Hypothalamus (tissue), 51 donors: Measurements from ENCODE around the gene SGCA.

ENCODE experiments used
- DNase-seq, 51 donors: peaks; one replicate each; lab custom pipeline; 2025; lab: John Stamatoyannopoulos, UW

SGCA gene

DNA sequence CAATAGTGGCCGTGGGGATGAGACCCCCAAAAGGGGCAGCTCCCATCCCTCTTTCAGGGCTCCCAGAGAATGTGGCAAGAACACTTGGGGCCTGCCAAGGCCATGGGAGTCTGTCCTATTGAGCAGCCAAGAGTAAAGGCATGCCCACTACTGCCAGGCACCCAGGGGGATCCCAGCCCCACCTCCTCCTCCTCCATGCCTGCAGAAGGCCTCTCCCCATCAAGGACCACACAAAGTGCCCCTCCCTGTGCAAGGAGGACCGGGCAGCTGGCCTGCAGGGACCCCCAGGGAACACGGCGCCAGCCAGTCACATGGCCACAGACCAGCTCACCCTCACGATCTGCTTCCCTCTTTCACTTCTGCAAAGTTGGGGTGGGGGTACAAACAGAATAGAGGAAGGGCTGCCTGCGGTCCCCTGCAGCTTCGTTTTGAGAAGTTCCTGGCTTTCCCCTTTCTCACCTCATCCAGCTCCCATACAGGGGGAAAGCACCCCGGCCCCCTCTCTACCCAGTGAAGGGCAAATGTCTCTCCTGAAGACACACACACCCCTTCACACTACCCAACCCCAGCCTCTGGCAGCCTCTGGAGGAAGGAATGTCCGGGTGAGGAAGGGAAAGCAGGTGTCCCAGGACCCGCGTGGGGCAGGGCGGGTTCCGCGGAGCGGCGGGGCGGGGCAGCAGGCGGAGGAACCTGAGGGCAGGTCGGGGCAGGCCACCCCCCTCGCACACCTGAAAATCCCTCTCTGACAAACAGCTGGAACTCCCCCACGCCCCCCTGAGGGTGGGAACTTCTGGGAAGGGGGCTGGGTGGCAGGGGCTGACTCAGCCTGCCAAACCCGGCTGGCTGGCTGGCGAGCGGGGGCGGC lies 17.3 kb upstream of the SGCA start:
- DNase-seq = peak in 40 of 51 donors; percentile 24 to 81 (median 56)

DNA sequence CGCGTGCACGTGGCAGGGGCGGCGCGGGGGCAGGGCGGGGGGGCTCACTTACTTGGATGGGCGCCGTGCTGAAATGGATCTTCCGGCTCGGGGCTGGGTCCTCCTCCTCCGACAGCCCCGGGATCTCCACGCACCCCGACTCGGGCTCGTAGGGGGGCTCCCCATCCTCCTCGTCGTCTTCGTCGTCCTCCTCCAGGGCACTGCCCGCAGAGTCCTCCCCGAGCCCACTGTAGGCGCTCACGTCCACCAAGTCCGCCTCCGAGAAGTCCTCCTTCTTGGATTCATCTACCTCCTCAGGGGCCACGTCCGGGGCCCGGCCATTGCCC lies 16.8 kb upstream of the SGCA start:
- peak in 6 of 51 donors; percentile 16 to 65 (median 37) for DNase-seq

DNA sequence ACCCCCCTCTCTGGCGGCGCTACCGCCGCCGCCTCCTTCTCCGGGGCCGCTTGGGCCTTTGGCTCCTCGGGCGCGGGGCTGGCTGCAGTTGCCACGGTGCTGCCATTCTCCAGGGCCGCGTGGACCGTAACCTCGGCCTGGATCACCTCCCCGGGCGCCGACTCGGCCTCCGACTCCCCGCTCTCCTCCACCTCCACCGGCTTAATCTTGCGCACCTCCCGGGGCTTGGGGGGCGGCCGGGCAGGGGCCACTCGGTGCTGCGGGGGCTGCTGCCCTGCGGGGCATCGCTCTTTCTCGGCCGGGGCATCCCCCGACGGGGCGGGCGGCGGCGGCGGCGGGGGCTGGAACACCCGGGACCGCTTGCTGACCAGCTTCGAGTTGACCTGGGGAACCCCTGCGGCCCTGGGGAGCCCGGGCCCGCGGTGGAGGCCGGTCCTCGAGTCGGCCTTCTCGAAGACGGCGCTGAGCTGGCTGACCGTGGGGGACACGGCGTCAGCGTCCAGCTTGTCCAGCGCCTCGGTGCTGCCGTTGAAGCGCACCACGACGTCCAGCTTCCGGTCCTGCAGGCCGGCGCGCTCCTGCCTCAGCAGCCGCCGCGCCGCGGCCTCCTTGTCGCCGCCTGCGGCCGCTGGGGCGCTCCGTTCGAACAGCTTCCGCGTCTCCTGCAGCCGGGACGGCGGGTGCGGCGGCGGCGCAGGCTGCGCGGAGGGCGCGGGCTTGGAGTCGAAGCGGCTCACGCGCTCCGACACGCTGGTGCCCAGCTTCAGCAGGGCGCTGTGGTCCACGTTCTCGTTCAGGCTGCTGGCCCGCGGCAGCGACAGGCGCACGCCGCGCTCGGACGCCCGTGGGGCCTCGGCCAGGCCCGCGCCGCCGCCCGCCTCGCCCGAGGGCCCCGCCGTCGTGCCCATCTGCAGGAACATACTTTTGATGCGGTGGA lies 16.1 kb upstream of the SGCA start:
- peak in 17 of 51 donors; percentile 11 to 52 (median 32) for DNase-seq

DNA sequence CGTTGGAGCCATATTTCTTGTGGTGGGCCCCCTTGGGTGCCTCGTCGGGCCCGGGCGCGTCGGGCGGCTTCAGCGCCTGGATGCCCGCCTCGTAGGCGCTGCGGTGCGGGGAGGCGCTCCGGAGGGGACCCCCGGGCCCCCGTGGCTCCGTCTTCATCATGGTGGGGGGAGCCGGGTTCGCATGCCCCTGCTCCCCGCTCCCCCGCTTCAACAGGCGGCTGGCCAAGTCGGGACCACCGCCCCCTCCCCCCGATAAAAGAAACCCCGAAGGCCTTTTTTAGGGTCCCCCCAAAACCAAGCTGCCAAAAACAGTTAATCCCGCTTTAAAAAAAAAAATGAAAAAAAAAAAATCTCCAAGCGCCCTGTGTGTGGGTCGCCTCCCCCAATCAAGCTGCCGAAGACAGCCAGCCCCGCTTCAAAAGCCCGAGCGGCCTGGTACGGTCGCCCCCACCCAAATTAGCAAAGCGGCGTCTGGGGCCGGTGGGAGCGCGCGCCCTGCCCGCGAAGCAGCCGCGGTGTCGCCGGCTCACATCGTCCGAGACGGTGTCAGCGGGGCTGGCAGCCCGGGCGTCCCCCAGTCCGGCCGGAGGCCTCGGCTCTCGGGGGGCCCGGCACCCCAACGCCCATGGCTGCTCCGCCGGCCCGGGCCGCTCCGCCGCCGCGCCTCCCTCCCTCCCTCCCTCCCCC lies 15.3 kb upstream of the SGCA start, which contains the start of gene PPP1R9B:
Gene PPP1R9B (minus strand): TSS at position 324 of the 687 bp plus-strand sequence. CDS start 164 bp downstream, at position 160.
- DNase-seq = peak in 1 of 51 donors; percentile 52

DNA sequence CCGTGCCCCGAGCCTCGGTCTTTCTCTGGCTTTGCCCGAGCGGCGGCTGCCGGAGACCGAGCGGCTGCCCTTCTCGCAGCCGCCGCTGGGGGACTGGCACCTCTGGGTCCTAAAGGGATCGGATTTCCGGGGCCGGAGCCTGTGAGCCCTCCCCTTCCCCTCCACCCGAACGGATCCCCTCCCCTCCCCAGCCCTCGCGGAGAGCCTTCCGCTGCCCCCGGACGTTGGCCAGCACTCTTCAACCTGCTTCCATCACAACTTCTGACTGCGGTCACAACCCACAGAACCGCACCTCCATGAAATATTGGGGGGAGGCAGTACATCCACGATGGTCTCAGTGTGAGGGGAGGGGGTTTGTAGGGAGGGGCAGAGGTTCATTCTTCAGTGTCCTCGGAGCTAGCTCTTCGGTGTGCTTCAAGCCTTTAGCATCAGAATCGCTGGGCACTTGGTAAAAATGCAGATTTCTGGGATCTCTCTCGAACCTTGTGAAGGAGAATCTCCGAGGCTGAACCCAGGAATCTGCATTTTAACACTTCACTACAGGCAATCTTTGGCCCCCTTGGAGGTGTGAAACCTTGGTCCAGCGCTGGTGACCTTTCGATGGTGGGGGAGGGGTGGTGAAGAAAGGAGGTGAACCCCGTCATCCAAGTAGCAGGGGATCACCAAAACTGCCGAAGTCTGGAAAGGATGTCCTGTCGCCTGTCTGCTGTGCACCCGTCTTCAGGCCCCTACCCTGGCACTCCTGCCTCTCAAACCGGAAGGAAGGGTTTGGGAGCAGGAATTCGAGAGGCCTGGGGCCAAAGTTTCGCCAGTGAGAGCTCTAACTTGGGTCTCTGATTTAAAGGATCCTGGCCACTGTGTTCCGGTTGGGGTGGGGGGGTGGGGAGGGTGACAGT lies 14.5 kb upstream of the SGCA start:
- DNase-seq = peak; percentile 35 to 93 (median 83)

DNA sequence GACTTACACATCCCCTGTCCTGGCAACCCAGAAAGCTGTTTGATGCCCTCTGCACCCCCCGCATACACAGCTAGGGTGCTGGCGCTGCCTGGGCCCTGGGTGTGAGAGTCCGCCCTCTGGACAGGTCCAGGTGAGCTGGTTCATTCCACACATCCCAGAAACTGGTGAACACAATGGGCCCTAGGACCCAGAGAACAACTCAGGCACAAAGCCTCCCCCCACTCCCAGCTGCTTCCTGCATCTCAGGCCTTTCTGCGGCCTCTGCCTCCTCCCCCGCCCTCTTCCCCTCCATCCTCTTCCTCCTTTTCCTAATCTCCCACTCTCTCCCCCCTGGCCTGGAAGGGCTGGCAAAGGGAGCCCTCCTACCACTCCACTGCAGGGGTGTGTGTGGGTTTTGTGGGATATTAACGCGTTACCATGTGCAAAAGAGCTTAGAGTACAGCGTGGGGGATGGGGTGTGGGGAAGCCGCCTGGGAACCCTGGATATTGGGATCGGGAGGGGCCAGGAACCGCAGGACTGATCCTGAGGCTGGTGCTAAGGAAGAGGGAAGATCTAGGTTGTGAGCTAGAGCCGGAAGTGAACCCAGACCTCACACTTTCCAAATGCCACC lies 13.8 kb upstream of the SGCA start:
- peak; percentile 46 to 94 (median 82) for DNase-seq

DNA sequence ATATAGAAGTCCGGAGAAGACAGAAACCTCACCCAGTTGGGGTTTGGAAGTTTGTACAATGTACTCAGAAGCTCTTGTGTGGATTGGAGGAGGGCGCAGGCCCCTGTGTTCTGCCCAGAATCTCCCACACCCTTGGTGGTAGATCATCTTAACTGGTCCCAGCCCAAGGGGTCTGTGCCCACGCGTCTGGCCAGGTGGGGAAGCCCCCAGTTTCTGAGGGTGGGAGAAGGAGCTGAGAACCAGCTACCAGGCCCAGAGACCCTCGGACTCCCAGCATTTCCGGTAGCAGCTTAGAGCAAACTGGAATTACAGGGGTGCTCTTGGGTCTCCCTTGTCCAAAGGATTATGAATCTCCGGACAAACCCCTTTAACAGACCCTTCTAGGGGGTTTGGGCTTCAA lies 13.1 kb upstream of the SGCA start:
- DNase-seq = no peak

DNA sequence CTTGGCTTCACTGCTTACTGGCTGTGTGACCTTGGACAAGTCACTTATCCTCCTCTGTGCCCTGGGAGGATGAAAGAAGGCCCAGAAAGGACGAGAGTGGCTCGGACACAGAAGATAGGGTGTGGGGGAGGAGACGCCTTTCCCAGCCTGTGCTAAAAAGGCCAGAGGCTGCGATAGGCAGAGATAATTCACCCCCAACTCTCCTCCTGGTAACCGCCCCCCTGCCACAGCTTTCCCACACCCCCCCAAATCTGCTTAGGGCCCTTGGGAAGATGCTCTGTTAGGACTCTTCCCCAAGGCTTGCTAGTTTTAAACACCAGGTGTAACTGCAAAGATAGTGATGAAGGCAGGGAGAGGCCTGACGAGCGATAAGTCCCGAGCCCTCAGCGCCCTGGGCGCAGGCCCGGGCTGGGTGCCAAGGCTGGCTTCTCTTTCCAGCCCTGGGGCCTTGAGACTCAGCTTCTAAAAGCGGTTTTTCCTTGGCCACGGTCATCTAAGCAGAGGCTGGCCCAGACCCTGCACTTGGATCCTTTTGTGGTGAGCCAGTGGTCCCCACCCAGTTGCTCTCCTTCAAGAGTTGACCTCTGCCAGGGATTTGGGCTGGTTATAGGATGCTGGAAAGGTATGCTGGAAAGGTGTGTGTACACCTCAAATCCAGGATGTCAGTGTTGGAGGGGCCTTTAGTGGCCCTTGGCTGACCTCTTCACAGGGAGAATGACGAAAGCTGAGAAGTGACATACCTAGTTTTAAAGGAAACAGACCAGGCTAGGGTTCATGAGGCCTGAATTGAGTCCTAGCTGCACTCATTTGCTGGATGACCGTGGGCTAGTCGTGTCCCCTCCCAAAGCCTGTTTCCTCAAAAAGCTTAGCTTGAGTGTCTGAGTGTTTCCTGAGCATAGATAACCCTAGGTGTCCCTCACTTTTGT lies 11.9 kb upstream of the SGCA start:
- peak in 6 of 51 donors; percentile 11 to 29 (median 16) for DNase-seq

DNA sequence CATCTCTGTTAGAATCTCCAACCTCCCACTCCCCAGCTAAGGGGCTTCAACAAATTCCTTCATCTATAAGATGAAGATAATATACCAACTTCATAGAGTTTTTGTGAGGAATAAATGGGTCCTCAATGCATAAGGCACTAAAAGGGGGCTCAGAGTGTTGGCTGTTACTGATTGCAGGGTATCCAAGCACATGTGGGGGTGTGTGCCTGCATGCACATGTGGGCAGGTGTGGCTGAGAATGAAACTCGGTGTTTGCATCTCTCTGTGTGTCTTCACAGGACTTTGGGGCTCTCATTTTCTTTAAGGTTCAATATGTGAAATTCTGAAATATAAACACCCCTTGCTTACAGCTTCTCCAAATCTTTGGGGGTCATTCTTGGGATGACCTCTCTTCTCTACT lies 11.2 kb upstream of the SGCA start:
- no peak for DNase-seq

DNA sequence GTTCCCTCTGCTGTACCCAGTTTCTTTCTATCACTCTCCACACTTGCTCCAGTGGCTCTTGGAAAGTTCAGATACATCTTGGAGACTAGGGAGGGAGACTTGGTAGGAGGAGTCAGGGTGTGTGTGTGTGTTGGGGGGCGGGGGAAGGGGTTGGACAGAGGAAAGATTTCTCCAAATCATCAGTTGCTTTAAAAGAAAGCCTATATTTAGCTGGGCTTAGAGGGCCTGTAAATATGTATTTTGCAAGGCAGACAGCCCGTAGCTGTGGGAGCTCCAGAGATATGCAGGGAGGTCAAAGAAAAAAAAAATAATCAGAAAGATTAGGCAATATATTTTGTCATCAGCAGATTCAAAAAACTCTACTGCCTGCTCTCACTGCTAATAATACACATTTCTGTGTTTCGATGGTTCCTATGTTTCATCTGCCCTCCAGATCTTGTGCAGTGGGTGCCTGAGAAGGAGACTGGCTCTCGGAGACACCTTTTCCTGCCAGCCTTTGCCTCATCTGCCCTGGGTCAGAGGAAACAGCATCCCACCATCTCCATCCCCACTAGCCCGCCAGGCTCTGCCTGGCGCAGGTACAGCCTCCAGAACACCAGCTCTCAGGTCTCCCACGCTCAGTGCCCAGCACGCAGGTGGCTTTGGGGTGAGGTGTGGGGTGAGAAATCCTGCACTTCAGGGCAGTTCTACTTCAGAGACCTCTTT lies 10.5 kb upstream of the SGCA start:
- no peak for DNase-seq

DNA sequence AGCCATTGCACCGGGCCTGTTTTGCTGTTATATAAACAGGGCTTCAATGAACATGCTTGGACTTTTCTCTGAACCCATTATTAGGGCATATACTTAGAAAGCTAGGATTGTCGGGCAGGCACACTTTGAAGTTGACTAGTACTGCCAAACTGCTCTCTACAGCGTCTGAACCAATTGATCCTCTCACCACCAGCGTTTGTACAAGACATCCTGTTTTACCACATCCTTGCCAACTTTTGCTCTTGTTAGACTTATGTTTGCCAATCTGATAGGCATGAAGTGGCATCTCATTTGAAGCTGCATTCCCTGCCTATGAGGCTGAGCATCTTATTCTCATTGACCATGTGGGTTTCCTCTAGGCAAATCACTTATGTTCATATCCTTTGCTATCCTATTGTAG lies 7.9 kb upstream of the SGCA start:
- no peak for DNase-seq

DNA sequence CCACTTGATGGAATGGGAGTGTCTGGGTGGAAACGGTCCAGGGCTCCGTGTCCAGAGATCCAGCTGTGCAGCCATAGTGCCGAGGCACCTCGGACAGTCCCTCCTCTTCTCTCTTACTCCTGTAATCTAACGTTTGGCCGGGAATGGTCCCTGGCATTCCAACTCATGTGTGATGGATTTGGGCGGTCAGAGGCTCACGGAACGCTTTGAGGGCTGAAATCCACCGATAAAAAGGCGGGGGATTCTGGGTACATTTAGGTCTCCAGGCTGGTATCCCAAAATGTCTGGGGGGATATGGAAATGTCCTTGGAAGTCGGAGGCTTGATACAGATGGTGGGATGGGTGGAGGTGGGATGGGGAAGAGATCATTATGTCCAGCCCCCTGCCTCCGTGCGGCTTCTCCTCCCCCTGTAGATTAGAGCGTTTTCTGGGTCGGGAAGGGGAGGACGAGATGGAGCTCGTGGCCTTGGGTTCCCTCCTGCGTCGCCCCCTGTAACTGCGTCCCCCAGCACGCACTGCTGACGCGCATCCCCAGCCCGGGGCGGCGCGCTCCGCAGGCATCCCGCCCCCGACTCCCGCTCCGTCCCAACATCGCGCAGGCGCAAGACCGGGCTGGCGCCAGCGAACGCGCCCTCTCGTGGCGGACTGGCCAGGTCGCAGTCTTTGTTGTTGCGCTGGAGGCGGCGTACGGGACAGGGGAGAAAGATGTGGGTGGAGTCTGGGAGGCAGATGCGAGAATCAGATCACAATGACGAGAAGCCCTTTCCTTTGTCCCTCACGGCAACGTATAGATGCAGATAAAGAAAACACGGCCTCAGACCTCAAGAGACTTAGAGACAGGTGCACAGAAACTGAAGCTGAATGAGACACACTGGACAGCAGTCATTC lies 4.5 kb upstream of the SGCA start:
- DNase-seq = peak; percentile 64 to 95 (median 85)

DNA sequence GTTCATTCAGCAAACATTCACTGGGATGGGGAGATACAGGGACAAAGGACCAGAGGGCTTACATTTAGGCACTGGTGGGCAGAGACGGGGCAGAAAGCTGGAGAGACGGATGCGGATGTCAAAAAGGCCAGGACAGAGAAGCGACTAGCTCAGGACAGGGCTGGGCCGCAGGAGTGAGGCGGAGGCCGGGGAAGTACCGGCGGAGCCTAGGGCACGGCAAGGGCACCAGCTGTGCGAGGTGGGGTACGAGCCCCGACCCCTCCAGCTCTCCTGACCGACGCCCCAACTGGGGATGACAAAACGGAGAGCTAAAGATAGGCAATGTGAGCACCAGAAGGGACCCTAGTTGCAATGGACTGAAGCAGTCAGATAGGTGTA lies 3.9 kb upstream of the SGCA start:
- DNase-seq = no peak

DNA sequence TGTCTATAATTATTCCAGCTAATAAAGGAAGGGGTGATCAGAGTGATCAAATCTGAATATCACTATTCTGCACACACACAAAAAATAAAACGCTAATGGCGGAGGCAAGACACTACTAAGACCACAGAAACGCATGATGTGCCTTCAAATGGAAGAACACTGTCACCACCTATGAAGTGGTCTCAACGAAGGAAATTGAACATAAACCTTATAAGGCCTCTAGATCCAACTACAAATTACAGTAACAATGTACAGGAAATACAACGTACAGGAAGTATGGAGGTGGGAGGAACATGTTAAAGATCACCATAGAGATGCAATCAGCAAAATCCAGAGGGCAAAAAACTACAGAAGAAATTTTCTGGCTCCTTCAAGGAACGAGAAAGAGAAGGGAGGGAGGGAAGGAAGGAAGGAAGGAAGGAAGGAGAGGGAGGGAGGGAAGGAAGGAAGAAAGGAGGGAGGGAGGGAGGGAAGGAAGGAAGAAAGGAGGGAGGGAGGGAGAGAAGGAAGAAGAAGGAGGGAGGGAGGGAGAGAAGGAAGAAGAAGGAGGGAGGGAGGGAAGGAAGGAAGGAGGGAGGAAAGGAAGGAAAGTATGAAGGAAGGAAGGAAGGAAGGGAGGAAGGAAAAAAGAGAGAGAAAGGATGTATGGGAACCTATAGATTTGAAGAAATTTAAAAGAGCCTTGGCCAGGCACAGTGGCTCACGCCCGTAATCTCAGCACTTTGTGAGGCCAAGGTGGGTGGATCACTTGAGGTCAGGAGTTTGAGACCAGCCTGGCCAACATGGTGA lies 3.1 kb upstream of the SGCA start:
- no peak for DNase-seq

DNA sequence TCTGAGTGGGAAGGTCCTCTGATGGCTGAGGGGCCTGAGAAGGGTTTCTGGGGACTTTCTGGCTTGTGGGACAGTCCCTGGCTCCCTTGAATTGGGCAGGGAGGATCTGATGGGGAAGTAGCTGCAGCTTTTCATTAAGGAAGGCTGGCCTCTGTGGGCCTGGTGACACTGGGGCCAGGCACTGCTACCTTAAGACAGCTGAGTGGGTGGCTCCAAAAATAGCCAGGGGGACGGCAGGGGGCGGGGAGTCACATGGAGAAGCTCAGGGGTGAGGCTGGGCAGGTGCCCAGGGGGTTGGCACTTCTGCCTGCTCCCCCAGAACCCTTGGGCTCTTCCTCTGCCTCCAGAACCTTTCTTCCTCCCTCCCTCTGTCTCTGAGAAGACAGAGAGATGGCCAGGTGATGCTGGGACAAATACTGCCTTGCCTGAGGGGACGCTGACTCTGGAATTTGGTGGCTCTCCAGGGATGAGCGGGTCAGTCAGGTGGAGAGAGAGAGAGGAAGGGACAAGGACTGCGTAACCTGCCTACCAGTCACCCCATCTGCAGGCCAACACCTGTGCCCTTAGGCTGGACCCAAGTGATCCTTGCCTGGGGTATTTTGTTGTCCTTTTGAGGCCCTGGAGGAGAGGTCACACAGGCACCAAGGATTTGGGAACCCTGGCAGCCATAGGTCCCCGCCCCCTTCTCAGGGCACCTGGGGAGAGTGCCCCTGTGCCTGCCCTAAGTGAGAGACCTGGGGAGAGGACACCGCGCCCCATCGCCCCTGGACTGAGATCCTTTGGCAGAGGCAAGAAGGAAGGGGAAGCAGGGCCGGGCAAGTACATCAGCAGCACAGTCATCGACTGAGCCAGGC lies 1.7 kb upstream of the SGCA start:
- no peak for DNase-seq
